Naive B cell (primary cell): ENCODE measurements around the gene ZDHHC13. TPM values are rescaled to one million over a fixed set of nuclear protein-coding genes. Genes with fewer than 3 reads are reported as not detected.

Experiments used
- ATAC-seq, 2 donors: fragments of 150-1000 bp; cut with Tn5 transposase; 2 replicates each; pipeline ENCODE4 v1.10.0; 2021; ENCODE audit warnings: low read depth in 2 of 2, mild to moderate bottlenecking in 2 of 2, moderate library complexity in 2 of 2
- DNase-seq: peaks from one replicate; pipeline ENCODE4 v3.0.0; 2022
- H3K27ac Mint-ChIP-seq, 6 donors: one replicate each; pipeline ENCODE4 v1.8.0; 2020 to 2022; ENCODE audit warnings: mild to moderate bottlenecking in 6 of 6, mixed read lengths in 6 of 6, moderate library complexity in 5 of 6, inconsistent platforms in 2 of 6
- H3K27me3 Mint-ChIP-seq, 3 donors: one replicate each; pipeline ENCODE4 v1.8.0; 2021 to 2022; ENCODE audit warnings: mixed read lengths in 3 of 3, mild to moderate bottlenecking in 1 of 3
- H3K36me3 Mint-ChIP-seq, 2 donors: one replicate each; pipeline ENCODE4 v1.8.0; 2020 to 2022; ENCODE audit warnings: mixed read lengths in 2 of 2, inconsistent platforms in 1 of 2, mild to moderate bottlenecking in 1 of 2
- H3K4me1 Mint-ChIP-seq, 3 donors: one replicate each; pipeline ENCODE4 v1.8.0; 2020 to 2022; ENCODE audit warnings: mixed read lengths in 3 of 3, inconsistent platforms in 1 of 3, mild to moderate bottlenecking in 1 of 3, moderate library complexity in 1 of 3
- H3K4me3 Mint-ChIP-seq, 8 donors: one replicate each; pipeline ENCODE4 v1.8.0; 2020 to 2022; ENCODE audit warnings: mild to moderate bottlenecking in 8 of 8, mixed read lengths in 8 of 8, moderate library complexity in 8 of 8, inconsistent platforms in 2 of 8
- H3K9me3 Mint-ChIP-seq, 7 donors: one replicate each; pipeline ENCODE4 v1.8.0; 2020 to 2022; ENCODE audit warnings: mixed read lengths in 7 of 7, mild to moderate bottlenecking in 5 of 7, inconsistent platforms in 2 of 7, moderate library complexity in 1 of 7
- polyA plus RNA-seq, 6 donors: library from polyadenylated mRNA; unstranded; fragments of 300-500 nt; fragmentation: Illumina TruSeq; gene quantifications; one replicate each; pipeline ENCODE4 v1.2.3, GENCODE V29; 2021; ENCODE audit warnings: low read depth in 6 of 6

Gene ZDHHC13
- polyA plus RNA-seq, 6 donors from 2014 or later, result 3.6 to 15.5 (median 12.6) TPM

DNA sequence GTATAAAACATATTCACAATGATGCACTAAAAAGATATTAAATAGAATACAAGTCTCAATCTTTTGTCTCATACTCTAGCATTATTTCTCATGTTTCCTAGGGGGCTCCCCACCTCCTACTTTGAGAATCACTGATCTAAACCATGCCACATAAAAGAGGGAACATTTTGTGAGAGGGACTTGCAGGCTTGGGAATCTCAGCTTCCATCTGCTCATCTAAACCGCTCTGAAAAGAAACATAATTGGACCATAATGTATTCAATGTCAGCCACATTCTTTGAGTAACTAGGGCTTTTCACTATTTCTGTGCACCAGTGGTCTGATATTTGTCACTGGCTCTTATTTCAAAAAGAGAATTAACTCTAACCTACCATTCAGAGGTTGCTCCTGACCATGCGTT lies 91.2 kb downstream of the ZDHHC13 start:
- Mint-ChIP-seq H3K36me3 (no peaks in the 10 kb centered on the region), H3K27me3 (peaks cover 35 to 47% (median 46%) of the 10 kb centered on the region in 3 donors), H3K4me3 (no peak overlapping the region), H3K4me1 (no peaks in the 10 kb centered on the region), H3K9me3 (peaks cover 0 to 1% (median 0%) of the 10 kb centered on the region in 7 donors), H3K27ac (no peak overlapping the region)
- ATAC-seq (no peak), DNase-seq (no peak)

- Mint-ChIP-seq H3K27me3 (peaks cover 43 to 56% (median 52%) of the 10 kb centered on the region in 3 donors), H3K27ac (no peak overlapping the region), H3K4me3 (no peak overlapping the region), H3K36me3 (no peaks in the 10 kb centered on the region), H3K4me1 (no peaks in the 10 kb centered on the region), H3K9me3 (peaks cover 0 to 1% (median 0%) of the 10 kb centered on the region in 7 donors)
- ATAC-seq, result no peak
- DNase-seq, result no peak
These were observed 92.1 kb downstream of the ZDHHC13 start for GRCh38 chr11:19208959-19209546.

- Mint-ChIP-seq H3K36me3 (no peaks in the 10 kb centered on the region), H3K4me1 (no peaks in the 10 kb centered on the region), H3K27ac (no peak overlapping the region), H3K27me3 (peaks cover 50 to 63% (median 52%) of the 10 kb centered on the region in 3 donors), H3K4me3 (no peak overlapping the region), H3K9me3 (peaks cover 0 to 1% (median 0%) of the 10 kb centered on the region in 7 donors)
- DNase-seq (no peak), ATAC-seq (no peak)
These were observed 92.8 kb downstream of the ZDHHC13 start for GRCh38 chr11:19209617-19210370.

- no peak overlapping the region for H3K4me3 Mint-ChIP-seq
- H3K36me3 Mint-ChIP-seq, result no peaks in the 10 kb centered on the region
- DNase-seq, result no peak
- no peaks in the 10 kb centered on the region for H3K9me3 Mint-ChIP-seq
- H3K27me3 Mint-ChIP-seq, result peaks cover 35 to 38% (median 35%) of the 10 kb centered on the region in 3 donors
- H3K4me1 Mint-ChIP-seq, result no peaks in the 10 kb centered on the region
- no peak overlapping the region for H3K27ac Mint-ChIP-seq
- ATAC-seq, result no peak
These were observed 99.1 kb downstream of the ZDHHC13 start for GRCh38 chr11:19216021-19216420.

DNA sequence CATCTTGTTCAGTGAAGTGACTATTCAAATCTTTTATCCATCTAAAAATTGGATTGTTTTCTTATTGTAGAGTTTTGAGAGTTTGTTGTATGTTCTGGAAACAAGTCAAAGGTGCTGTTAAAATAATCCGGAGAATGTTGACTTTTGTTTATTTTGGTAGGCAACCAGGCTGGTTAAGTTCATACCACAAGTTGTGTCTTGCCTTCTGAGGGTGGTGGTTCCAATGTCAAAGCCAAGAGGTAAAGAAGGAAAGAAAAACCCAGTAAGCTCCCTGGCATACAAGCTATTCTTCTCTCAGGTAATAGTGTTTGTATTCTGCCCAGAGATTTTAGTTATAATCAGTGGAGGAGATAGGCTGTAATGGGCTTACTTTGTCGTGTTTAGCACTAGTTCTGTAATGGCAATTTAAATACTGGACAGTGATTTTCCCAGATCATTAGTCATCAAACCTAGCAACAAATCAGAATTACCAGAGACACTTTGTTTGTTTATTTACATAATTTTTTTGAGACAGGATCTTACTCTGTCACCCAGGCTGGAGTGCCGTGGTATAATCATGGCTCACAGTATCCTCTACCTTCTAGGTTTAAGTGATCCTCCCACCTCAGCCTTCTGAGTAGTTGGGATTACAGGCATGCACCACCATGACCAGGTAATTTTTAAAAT lies 99.9 kb downstream of the ZDHHC13 start:
- H3K27ac Mint-ChIP-seq, result no peak overlapping the region
- H3K9me3 Mint-ChIP-seq, result peaks cover 0 to 2% (median 0%) of the 10 kb centered on the region in 7 donors
- no peaks in the 10 kb centered on the region for H3K4me1 Mint-ChIP-seq
- ATAC-seq (no peak), DNase-seq (no peak)
- no peaks in the 10 kb centered on the region for H3K36me3 Mint-ChIP-seq
- peaks cover 31 to 35% (median 33%) of the 10 kb centered on the region in 3 donors for H3K27me3 Mint-ChIP-seq
- no peak overlapping the region for H3K4me3 Mint-ChIP-seq

GRCh38 chr11:19218216-19218615 lies 101.2 kb downstream of the ZDHHC13 start:
- DNase-seq (no peak), ATAC-seq (no peak)
- H3K9me3 Mint-ChIP-seq, result peaks cover 0 to 5% (median 0%) of the 10 kb centered on the region in 7 donors
- peaks cover 18 to 25% (median 22%) of the 10 kb centered on the region in 3 donors for H3K27me3 Mint-ChIP-seq
- H3K4me3 Mint-ChIP-seq, result no peak overlapping the region
- no peaks in the 10 kb centered on the region for H3K36me3 Mint-ChIP-seq
- no peak overlapping the region for H3K27ac Mint-ChIP-seq
- H3K4me1 Mint-ChIP-seq, result no peaks in the 10 kb centered on the region

DNA sequence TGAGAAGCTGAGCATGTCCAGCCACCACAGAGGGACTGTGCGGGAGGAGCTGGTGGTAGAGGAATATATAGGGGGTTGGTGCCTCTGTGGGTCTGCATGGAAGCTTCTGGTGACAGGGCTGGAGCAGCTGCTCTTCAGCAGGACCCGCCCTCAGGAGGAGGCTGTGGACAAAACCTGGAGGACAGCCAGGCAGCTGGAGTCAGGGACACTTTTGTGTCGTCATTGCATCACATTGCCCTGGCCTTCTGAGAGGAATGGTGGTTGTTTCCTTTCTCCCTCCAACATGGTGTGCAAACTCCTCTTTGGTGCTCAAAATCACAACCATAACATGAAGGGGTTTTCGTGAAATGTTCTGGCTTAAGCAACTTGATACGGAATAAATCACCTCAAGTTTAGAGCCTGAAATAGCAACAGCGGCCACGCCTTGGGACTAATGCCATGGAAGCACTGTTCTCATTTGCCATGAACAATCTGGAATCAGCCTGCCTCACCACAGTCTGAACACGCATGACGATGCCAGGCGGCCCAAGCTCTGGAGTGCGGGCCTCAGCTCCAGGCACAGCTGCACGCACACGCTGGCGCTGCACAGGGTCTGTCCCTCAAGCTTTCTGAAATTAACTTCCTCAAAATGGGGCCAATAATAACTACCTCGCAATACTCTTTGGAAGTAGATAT lies 102.0 kb downstream of the ZDHHC13 start:
- no peak overlapping the region for H3K27ac Mint-ChIP-seq
- no peak overlapping the region for H3K4me3 Mint-ChIP-seq
- peaks cover 0 to 5% (median 0%) of the 10 kb centered on the region in 7 donors for H3K9me3 Mint-ChIP-seq
- no peaks in the 10 kb centered on the region for H3K4me1 Mint-ChIP-seq
- no peak for ATAC-seq
- no peaks in the 10 kb centered on the region for H3K36me3 Mint-ChIP-seq
- H3K27me3 Mint-ChIP-seq, result peaks cover 12 to 18% (median 16%) of the 10 kb centered on the region in 3 donors
- no peak for DNase-seq

DNA sequence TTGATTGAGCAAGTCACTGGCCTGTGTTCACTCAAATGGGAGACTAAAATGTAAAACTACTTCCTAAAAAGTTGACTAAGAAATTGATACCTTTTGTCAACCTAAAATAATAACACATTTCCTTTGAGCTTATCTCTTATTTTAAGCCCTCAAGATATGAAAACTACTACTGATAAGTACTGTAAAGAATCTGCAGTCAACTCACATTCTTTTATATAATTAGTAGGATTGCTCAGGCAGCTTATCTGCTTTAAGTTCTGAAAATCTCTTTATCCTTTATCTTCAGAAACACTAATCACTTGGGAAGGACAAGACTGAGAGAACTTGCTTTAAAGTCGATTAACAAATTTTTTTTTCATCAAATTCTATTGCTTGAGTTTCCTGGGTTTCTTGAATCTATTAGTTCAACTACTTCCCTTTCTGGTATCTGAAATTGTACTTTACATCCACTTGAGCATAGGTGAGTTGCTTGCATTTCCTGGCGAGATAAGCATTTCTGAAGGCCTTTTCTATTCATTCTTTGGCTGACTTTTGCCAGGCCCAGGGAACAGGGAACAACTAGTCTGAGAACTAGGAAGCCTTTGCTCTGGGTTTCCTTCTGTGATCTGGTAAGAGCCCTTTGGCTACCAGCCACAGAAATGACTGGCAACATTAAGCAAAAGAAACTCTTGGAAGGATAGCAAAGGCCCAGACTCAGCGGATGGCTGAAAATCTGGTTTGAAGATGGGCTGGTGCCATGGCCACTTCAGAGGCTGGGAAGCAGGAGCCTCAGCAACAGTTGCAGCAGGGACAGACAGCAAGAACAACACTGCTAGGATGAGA lies 104.1 kb downstream of the ZDHHC13 start:
- Mint-ChIP-seq H3K4me3 (peak overlapping the region in 1 of 8 donors; percentile 54), H3K9me3 (peaks cover 0 to 5% (median 0%) of the 10 kb centered on the region in 7 donors), H3K36me3 (no peaks in the 10 kb centered on the region), H3K27ac (no peak overlapping the region), H3K4me1 (no peaks in the 10 kb centered on the region), H3K27me3 (peaks cover 0 to 5% (median 5%) of the 10 kb centered on the region in 3 donors)
- ATAC-seq, result no peak
- no peak for DNase-seq

DNA sequence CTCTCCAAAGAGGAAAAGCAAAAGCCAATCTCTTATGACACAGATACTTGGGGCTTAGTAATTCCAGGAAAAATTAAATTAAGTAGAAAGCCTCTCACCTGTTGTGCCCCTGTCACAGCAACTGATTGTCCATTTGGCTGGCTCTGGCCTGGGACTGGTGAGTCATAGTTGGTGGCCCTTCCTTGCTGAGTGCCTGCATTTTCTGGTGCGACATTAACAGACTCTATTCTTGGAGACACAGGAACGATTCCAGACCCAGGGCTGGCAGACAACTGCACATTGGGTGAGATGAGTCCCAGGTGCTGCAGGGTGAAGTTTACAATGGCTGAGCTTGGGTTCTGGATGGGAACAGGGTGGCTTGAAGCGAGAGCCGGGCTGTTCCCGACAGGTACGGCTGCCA lies 108.2 kb downstream of the ZDHHC13 start:
- Mint-ChIP-seq H3K27me3 (no peaks in the 10 kb centered on the region), H3K27ac (peak overlapping the region in 1 of 6 donors; percentile 4), H3K4me1 (no peaks in the 10 kb centered on the region), H3K36me3 (no peaks in the 10 kb centered on the region), H3K9me3 (peaks cover 0 to 5% (median 0%) of the 10 kb centered on the region in 7 donors), H3K4me3 (no peak overlapping the region)
- DNase-seq, result no peak
- ATAC-seq, result no peak

- Mint-ChIP-seq H3K27me3 (no peaks in the 10 kb centered on the region), H3K36me3 (no peaks in the 10 kb centered on the region), H3K9me3 (peaks cover 0 to 5% (median 0%) of the 10 kb centered on the region in 7 donors), H3K4me1 (no peaks in the 10 kb centered on the region), H3K4me3 (no peak overlapping the region), H3K27ac (peak overlapping the region in 1 of 6 donors; percentile 67)
- no peak for DNase-seq
- ATAC-seq, result no peak
These were observed 108.6 kb downstream of the ZDHHC13 start for GRCh38 chr11:19225581-19225980.
